Measurements from ENCODE around the gene VIPAS39. TPM values are rescaled to one million over a fixed set of nuclear protein-coding genes. Genes with fewer than 3 reads are reported as not detected.
"Not testable (repeated sequence)": the region's sequence is repeated elsewhere in the genome, so short reads cannot be mapped to it uniquely, and the experiment has no call there.

The VIPAS39 gene
- total RNA-seq, 1 donor from 2014 or later, result 15.3 TPM

DNA sequence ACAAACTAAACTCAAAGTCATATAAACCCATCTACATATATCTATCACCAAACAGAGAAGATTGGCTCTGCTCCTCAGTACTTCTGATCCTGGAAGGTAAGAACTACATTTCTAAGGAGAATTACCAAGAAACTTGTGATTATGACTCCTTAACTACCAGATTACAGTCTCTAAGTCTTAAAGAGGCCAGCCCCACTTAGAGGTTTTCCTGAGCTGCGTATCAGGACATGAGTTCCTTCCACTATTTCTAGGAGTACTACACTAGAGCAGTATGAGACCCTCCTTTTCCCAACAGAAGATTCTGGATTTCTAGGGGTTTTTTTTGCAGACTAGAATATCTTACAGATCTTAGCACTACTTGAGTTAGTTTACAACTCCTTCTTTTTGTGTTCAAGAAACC lies 34.0 kb downstream of the VIPAS39 start, which contains the start of gene NOXRED1:
TSS of gene NOXRED1 (minus strand) at position 101 of the 400 bp plus-strand sequence. CDS start 634 bp downstream, outside the sequence.
- Mint-ChIP-seq H3K4me3 (no peak within 1 kb of the TSS), H3K27ac (no peak within 1 kb of the TSS), H3K4me1 (no peaks in the 10 kb centered on the region), H3K36me3 (ENCODE audit: low read depth) (peaks cover 75% of the 10 kb centered on the region), H3K9me3 (peaks cover 10% of the 10 kb centered on the region), H3K27me3 (no peaks in the 10 kb centered on the region)
- intact Hi-C loops (cut with micrococcal nuclease), result no loop called here
- ATAC-seq (ENCODE audit: low read depth) (no peak), DNase-seq (no peak)
- CTCF ChIA-PET, result no interaction called here
- TF ChIP-seq, protein P1, sequence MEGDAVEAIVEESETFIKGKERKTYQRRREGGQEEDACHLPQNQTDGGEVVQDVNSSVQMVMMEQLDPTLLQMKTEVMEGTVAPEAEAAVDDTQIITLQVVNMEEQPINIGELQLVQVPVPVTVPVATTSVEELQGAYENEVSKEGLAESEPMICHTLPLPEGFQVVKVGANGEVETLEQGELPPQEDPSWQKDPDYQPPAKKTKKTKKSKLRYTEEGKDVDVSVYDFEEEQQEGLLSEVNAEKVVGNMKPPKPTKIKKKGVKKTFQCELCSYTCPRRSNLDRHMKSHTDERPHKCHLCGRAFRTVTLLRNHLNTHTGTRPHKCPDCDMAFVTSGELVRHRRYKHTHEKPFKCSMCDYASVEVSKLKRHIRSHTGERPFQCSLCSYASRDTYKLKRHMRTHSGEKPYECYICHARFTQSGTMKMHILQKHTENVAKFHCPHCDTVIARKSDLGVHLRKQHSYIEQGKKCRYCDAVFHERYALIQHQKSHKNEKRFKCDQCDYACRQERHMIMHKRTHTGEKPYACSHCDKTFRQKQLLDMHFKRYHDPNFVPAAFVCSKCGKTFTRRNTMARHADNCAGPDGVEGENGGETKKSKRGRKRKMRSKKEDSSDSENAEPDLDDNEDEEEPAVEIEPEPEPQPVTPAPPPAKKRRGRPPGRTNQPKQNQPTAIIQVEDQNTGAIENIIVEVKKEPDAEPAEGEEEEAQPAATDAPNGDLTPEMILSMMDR (IDR thresholded peaks at IDR 0.05), result no peak
- POLR2A ChIA-PET, result no interaction called here

DNA sequence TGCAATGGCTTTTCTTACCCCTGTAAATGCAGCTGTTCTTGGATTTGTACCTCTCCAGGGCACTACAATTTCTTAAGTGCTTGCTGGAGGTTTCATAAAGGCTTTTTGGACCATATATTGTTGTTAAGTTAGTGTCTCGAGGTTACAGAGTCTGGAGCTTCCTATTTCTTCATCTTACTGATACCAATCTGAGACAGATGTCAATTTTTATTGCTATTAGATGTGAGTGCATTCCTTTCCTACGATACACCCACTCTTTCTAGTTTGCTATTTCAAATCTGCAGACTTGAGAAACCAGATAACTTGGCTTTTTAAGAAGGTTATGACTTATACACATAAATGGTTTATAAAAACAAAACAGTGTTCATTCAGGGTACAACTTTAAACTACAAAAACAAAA lies 36.2 kb downstream of the VIPAS39 start:
- Mint-ChIP-seq H3K4me1 (no peaks in the 10 kb centered on the region), H3K4me3 (no peak overlapping the region), H3K27ac (no peak overlapping the region), H3K9me3 (peaks cover 15% of the 10 kb centered on the region), H3K27me3 (no peaks in the 10 kb centered on the region), H3K36me3 (ENCODE audit: low read depth) (peaks cover 53% of the 10 kb centered on the region)
- no peak for DNase-seq
- ChIA-PET POLR2A (no interaction called here), CTCF (interaction anchor here (0.9 kb wide), 1 partner anchor 105 kb away, joined by 4 read pairs; no protein-coding TSS in a partner anchor)
- intact Hi-C loops (cut with micrococcal nuclease), result no loop called here
- no peak for ATAC-seq (ENCODE audit: low read depth)
- TF ChIP-seq, protein P1 (IDR thresholded peaks at IDR 0.05), result no peak

DNA sequence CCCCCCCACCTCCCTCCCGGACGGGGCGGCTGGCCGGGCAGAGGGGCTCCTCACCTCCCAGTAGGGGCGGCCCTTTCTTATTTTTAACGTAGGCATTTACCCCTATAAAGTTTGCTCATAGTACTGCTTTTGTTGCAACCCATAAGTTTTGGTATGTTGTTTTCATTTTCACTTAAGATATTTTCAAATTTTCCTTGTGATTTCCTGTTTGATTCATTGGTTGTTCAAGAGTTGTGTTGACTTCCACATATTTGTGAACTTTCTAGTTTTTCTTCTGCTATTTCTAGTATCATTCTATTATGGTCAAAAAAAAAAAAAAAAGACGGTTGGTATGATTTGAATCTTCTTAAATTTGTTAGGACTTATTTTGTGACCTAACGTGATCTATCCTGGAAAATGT lies 40.6 kb downstream of the VIPAS39 start:
- intact Hi-C loops (cut with micrococcal nuclease), result no loop called here
- ATAC-seq (ENCODE audit: low read depth), result no peak
- no peaks in the 10 kb centered on the region for H3K27me3 Mint-ChIP-seq
- H3K9me3 Mint-ChIP-seq, result peaks cover 15% of the 10 kb centered on the region
- H3K27ac Mint-ChIP-seq, result no peak overlapping the region
- no peak overlapping the region for H3K4me3 Mint-ChIP-seq
- no peak for DNase-seq
- TF ChIP-seq, protein P1 (IDR thresholded peaks at IDR 0.05), result no peak
- CTCF ChIA-PET, result no interaction called here
- POLR2A ChIA-PET, result no interaction called here
- H3K36me3 Mint-ChIP-seq (ENCODE audit: low read depth), result peaks cover 14% of the 10 kb centered on the region
- H3K4me1 Mint-ChIP-seq, result no peaks in the 10 kb centered on the region

DNA sequence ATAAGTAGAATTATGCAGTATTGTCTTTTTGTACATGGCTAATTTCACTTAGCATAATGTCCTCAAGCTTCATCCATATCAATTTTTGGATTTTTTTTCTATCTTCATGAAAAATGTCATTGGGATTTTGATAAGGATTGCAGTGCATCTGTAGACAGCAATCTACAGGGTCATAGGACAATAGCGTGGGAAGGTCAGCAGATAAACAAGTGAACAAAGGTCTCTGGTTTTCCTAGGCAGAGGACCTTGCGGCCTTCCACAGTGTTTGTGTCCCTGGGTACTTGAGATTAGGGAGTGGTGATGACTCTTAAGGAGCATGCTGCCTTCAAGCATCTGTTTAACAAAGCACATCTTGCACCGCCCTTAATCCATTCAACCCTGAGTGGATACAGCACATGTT lies 41.3 kb downstream of the VIPAS39 start:
- H3K27ac Mint-ChIP-seq; DNase-seq; H3K27me3 Mint-ChIP-seq; H3K4me1 Mint-ChIP-seq; H3K4me3 Mint-ChIP-seq; CTCF ChIA-PET; H3K36me3 Mint-ChIP-seq (ENCODE audit: low read depth); intact Hi-C loops (cut with micrococcal nuclease); POLR2A ChIA-PET; ATAC-seq (ENCODE audit: low read depth): not testable (repeated sequence)
- H3K9me3 Mint-ChIP-seq, result peaks cover 15% of the 10 kb centered on the region

DNA sequence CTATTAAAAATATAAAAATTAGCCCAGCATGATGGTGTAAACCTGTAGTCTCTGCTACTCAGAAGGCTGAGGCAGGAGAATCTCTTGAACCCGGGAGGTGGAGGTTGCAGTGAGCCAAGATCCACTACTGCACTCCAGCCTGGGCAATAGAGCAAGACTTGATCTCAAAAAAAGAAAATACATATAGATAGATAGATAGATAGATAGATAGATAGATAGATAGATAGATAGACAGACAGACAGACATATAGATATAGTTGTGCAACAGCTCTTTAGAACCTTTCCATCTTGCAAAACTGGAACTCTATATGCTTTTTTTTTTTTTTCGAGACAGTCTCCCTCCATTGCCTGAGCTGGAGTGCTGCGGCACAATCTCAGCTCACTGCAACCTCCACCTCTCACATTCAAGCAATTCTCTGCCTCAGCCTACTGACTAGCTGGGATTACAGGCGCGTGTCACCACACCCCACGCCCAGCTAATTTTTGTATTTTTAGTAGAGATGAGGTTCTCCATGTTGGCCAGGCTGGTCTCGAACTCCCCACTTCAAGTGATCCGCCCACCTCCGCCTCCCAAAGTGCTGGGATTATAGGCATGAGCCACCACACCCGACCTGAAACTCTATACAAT lies 41.9 kb downstream of the VIPAS39 start:
- H3K27me3 Mint-ChIP-seq; DNase-seq; ATAC-seq (ENCODE audit: low read depth); H3K4me3 Mint-ChIP-seq; CTCF ChIA-PET; POLR2A ChIA-PET; H3K36me3 Mint-ChIP-seq (ENCODE audit: low read depth); H3K4me1 Mint-ChIP-seq; intact Hi-C loops (cut with micrococcal nuclease); H3K27ac Mint-ChIP-seq: not testable (repeated sequence)
- H3K9me3 Mint-ChIP-seq, result peaks cover 15% of the 10 kb centered on the region

DNA sequence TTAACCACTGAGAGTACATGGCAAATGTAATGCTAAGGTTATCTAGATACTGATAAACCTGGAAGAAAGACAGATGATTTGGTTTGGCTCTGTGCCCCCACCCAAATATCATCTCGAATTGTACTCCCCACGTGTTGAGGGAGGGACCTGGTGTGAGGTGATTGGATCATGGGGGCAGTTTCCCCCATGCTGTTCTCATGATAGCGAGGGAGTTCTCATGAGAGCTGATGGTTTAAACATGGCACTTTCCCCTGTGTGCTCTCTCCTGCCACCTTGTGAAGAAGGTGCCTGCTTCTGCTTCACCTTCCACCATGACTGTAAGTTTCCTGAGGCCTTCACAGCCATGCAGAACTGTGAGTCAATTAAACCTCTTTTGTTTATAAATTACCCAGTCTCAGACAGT lies 48.3 kb downstream of the VIPAS39 start:
- peak; percentile 50 for ATAC-seq (ENCODE audit: low read depth)
- H3K4me3 Mint-ChIP-seq, result no peak overlapping the region
- no peaks in the 10 kb centered on the region for H3K9me3 Mint-ChIP-seq
- H3K36me3 Mint-ChIP-seq (ENCODE audit: low read depth), result no peaks in the 10 kb centered on the region
- DNase-seq, result no peak
- no peaks in the 10 kb centered on the region for H3K27me3 Mint-ChIP-seq
- H3K27ac Mint-ChIP-seq, result no peak overlapping the region
- ChIA-PET POLR2A (no interaction called here), CTCF (interaction anchor here (1.1 to 1.5 kb wide), 2 partner anchors 32 to 90 kb away, joined by 4 to 5 read pairs; partner anchors contain the start of genes SAMD15 and TMED8)
- TF ChIP-seq, protein P1 (IDR thresholded peaks at IDR 0.05), result no peak
- intact Hi-C loops (cut with micrococcal nuclease), result no loop called here
- peaks cover 5% of the 10 kb centered on the region for H3K4me1 Mint-ChIP-seq
